Measurements from ENCODE around the gene SSMEM1. TPM values are rescaled to one million over a fixed set of nuclear protein-coding genes. Genes with fewer than 3 reads are reported as not detected.
"Not testable (repeated sequence)": the region's sequence is repeated elsewhere in the genome, so short reads cannot be mapped to it uniquely, and the experiment has no call there.

SSMEM1 gene
- total RNA-seq, 2 donors from 2014 or later, result not detected

DNA sequence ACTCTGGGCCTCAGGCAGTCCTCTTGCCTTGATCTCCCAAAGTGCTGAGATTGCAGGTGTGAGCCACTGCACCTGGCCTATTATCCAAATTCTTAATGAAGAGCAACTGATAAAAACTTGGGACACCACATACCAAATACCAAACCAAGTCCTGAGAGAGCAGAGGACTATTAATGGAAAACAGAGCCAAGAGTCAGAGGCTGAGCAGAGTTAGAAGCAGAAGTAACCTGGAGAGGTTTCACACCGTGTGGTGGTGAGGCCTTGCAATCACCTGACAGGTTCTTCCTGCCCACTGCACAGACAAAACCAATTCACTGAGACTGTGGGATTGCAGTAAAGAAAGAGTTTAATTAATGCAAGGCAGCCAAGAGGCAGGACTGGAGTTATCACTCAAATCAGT is 16.0 kb downstream of the SSMEM1 start:
- Mint-ChIP-seq H3K9me3 (peaks cover 18% of the 10 kb centered on the region), H3K4me1 (peaks cover 3% of the 10 kb centered on the region), H3K27ac (no peak overlapping the region), H3K36me3 (ENCODE audit: low read depth) (no peaks in the 10 kb centered on the region), H3K27me3 (ENCODE audit: insufficient read depth) (no peaks in the 10 kb centered on the region), H3K4me3 (no peak overlapping the region)
- no peak overlapping the region for H3K9ac ChIP-seq (ENCODE audit: extremely low read depth, low read length, poor library complexity, severe bottlenecking)
- WGBS, 2 experiments (ENCODE audit: insufficient coverage in 1 of 2, insufficient read length in 1 of 2), result 89 to 95% methylated on average over 1 of the region's 1 CpG
- peaks cover 4% of the 10 kb centered on the region for H3K4me1 ChIP-seq (ENCODE audit: control insufficient read depth, insufficient read depth, low read length)
- TF ChIP-seq, protein P1, sequence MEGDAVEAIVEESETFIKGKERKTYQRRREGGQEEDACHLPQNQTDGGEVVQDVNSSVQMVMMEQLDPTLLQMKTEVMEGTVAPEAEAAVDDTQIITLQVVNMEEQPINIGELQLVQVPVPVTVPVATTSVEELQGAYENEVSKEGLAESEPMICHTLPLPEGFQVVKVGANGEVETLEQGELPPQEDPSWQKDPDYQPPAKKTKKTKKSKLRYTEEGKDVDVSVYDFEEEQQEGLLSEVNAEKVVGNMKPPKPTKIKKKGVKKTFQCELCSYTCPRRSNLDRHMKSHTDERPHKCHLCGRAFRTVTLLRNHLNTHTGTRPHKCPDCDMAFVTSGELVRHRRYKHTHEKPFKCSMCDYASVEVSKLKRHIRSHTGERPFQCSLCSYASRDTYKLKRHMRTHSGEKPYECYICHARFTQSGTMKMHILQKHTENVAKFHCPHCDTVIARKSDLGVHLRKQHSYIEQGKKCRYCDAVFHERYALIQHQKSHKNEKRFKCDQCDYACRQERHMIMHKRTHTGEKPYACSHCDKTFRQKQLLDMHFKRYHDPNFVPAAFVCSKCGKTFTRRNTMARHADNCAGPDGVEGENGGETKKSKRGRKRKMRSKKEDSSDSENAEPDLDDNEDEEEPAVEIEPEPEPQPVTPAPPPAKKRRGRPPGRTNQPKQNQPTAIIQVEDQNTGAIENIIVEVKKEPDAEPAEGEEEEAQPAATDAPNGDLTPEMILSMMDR (conservative IDR thresholded peaks at IDR 0.05), result no peak
- H3K36me3 ChIP-seq (ENCODE audit: control insufficient read depth, insufficient read depth, low read length), result no peaks in the 10 kb centered on the region
- DNase-seq, result no peak
- no peak overlapping the region for H3K27ac ChIP-seq (ENCODE audit: low read depth, low read length)
- peaks cover 7% of the 10 kb centered on the region for H3K9me3 ChIP-seq (ENCODE audit: control insufficient read depth, low read length)
- no peak overlapping the region for H3K4me3 ChIP-seq (ENCODE audit: low read length)
- no peaks in the 10 kb centered on the region for H3K27me3 ChIP-seq (ENCODE audit: control insufficient read depth, insufficient read depth, low read length, poor library complexity, severe bottlenecking)

DNA sequence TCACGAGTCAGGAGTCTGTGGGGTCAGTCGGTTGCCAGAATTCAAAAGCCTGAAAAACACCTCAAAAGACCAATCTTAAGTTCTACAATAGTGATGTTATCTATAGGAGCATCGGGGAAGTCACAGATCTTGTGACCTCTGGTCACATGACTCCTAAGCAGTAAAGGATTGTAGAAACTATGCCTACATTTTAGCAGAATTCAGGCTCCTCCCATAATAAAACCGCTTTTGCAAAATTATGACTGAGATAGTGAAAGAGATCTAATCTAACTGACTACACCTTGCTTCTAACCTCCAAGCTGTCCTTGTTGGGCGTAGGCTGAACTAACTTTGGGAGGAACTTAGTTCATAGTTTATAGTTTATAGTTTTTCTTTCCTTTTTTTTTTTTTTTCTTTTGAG is 16.6 kb downstream of the SSMEM1 start:
- H3K9ac ChIP-seq (ENCODE audit: extremely low read depth, low read length, poor library complexity, severe bottlenecking), result no peak overlapping the region
- peaks cover 9% of the 10 kb centered on the region for H3K4me1 Mint-ChIP-seq
- H3K9me3 ChIP-seq (ENCODE audit: control insufficient read depth, low read length), result peaks cover 7% of the 10 kb centered on the region
- TF ChIP-seq, protein P1 (conservative IDR thresholded peaks at IDR 0.05), result no peak
- no peaks in the 10 kb centered on the region for H3K36me3 ChIP-seq (ENCODE audit: control insufficient read depth, insufficient read depth, low read length)
- WGBS, 2 experiments (ENCODE audit: insufficient coverage in 1 of 2, insufficient read length in 1 of 2), result 80 to 97% methylated on average over 1 to 5 of the region's 5 CpGs
- H3K27me3 ChIP-seq (ENCODE audit: control insufficient read depth, insufficient read depth, low read length, poor library complexity, severe bottlenecking), result no peaks in the 10 kb centered on the region
- peaks cover 4% of the 10 kb centered on the region for H3K4me1 ChIP-seq (ENCODE audit: control insufficient read depth, insufficient read depth, low read length)
- H3K9me3 Mint-ChIP-seq, result peaks cover 18% of the 10 kb centered on the region
- no peaks in the 10 kb centered on the region for H3K36me3 Mint-ChIP-seq (ENCODE audit: low read depth)
- no peaks in the 10 kb centered on the region for H3K27me3 Mint-ChIP-seq (ENCODE audit: insufficient read depth)
- H3K27ac Mint-ChIP-seq, result no peak overlapping the region
- no peak overlapping the region for H3K4me3 ChIP-seq (ENCODE audit: low read length)
- no peak for DNase-seq
- no peak overlapping the region for H3K4me3 Mint-ChIP-seq
- no peak overlapping the region for H3K27ac ChIP-seq (ENCODE audit: low read depth, low read length)

- H3K9me3 Mint-ChIP-seq, result peaks cover 20% of the 10 kb centered on the region
- not testable (repeated sequence) for H3K36me3 ChIP-seq (ENCODE audit: control insufficient read depth, insufficient read depth, low read length); H3K4me1 ChIP-seq (ENCODE audit: control insufficient read depth, insufficient read depth, low read length); H3K9me3 ChIP-seq (ENCODE audit: control insufficient read depth, low read length); H3K27me3 ChIP-seq (ENCODE audit: control insufficient read depth, insufficient read depth, low read length, poor library complexity, severe bottlenecking); H3K36me3 Mint-ChIP-seq (ENCODE audit: low read depth); H3K27ac ChIP-seq (ENCODE audit: low read depth, low read length); H3K4me3 Mint-ChIP-seq; H3K4me1 Mint-ChIP-seq; H3K4me3 ChIP-seq (ENCODE audit: low read length); H3K27ac Mint-ChIP-seq; DNase-seq; H3K9ac ChIP-seq (ENCODE audit: extremely low read depth, low read length, poor library complexity, severe bottlenecking); H3K27me3 Mint-ChIP-seq (ENCODE audit: insufficient read depth)
- WGBS, 2 experiments (ENCODE audit: insufficient coverage in 1 of 2, insufficient read length in 1 of 2), result 90 to 100% methylated on average over 3 of the region's 3 CpGs
These were observed 17.3 kb downstream of the SSMEM1 start for GRCh38 chr7:130224923-130225322.

- Histone ChIP-seq H3K9ac (ENCODE audit: extremely low read depth, low read length, poor library complexity, severe bottlenecking) (no peak overlapping the region), H3K4me3 (ENCODE audit: low read length) (no peak overlapping the region), H3K9me3 (ENCODE audit: control insufficient read depth, low read length) (peaks cover 7% of the 10 kb centered on the region), H3K4me1 (ENCODE audit: control insufficient read depth, insufficient read depth, low read length) (peaks cover 4% of the 10 kb centered on the region), H3K27me3 (ENCODE audit: control insufficient read depth, insufficient read depth, low read length, poor library complexity, severe bottlenecking) (no peaks in the 10 kb centered on the region), H3K27ac (ENCODE audit: low read depth, low read length) (no peak overlapping the region), H3K36me3 (ENCODE audit: control insufficient read depth, insufficient read depth, low read length) (no peaks in the 10 kb centered on the region)
- DNase-seq, result no peak
- H3K9me3 Mint-ChIP-seq, result peaks cover 29% of the 10 kb centered on the region
- peaks cover 1% of the 10 kb centered on the region for H3K27me3 Mint-ChIP-seq (ENCODE audit: insufficient read depth)
- no peak overlapping the region for H3K4me3 Mint-ChIP-seq
- peaks cover 2% of the 10 kb centered on the region for H3K36me3 Mint-ChIP-seq (ENCODE audit: low read depth)
- H3K4me1 Mint-ChIP-seq, result peaks cover 10% of the 10 kb centered on the region
- WGBS, 2 experiments (ENCODE audit: insufficient coverage in 1 of 2, insufficient read length in 1 of 2), result 88% methylated on average over 1 of the region's 1 CpG; no CpG with 5 or more reads in 1 of the 2 experiments
- TF ChIP-seq, protein P1 (conservative IDR thresholded peaks at IDR 0.05), result no peak
- no peak overlapping the region for H3K27ac Mint-ChIP-seq
These were observed 18.7 kb downstream of the SSMEM1 start for GRCh38 chr7:130226333-130226732.

Data from endodermal cell (in vitro differentiated cells).